GM12891 (cell line): ENCODE results near the gene DPH5.

Experiments
- POLR2A ChIP-seq: IDR thresholded peaks from 2 replicates; pipeline ENCODE4 v1.6.1; 2011; ENCODE audit warnings: low read depth, low read length, control low read depth
- POLR2AphosphoS5 ChIP-seq: IDR thresholded peaks from 2 replicates; pipeline ENCODE4 v1.6.1; 2011; ENCODE audit warnings: low read depth, low read length, control low read depth
- SPI1 ChIP-seq: IDR thresholded peaks from 2 replicates; pipeline ENCODE4 v1.6.1; 2011; ENCODE audit warnings: low read depth, low read length, control low read depth
- TAF1 ChIP-seq: IDR thresholded peaks from 2 replicates; pipeline ENCODE4 v1.6.1; 2011; ENCODE audit warnings: low read depth, low read length, control low read depth

- TF ChIP-seq POLR2AphosphoS5 (no peak), TAF1 (no peak), POLR2A (no peak), SPI1 (no peak)
These were observed 46.0 kb downstream of the DPH5 start for GRCh38 chr1:100979631-100980030.
